SK-N-SH (cell line): ENCODE results near the gene TRIM66. TPM values are rescaled to one million over a fixed set of nuclear protein-coding genes. Genes with fewer than 3 reads are reported as not detected.

ENCODE experiments used
- CTCF ChIA-PET: fragments of 300-600, 350-600 bp; formaldehyde crosslinking; extraction: SDS; loops from one replicate; lab custom pipeline; 2021; lab: Yijun Ruan, JAX
- POLR2A ChIA-PET: fragments of 350-600 bp; sonication (Branson Sonifier 250); formaldehyde crosslinking; extraction: SDS; loops from one replicate; lab custom pipeline; 2020; ENCODE audit warnings: antibody characterized with exemption, inconsistent platforms; lab: Yijun Ruan, JAX
- DNase-seq: peaks from one replicate; pipeline ENCODE4 v3.0.0; 2012
- H2AFZ ChIP-seq: fragments of 200-600 bp; sonication (generic); 2 replicates; pipeline ENCODE4 v1.8.1; 2016; ENCODE audit warnings: antibody characterized with exemption, mild to moderate bottlenecking, low read depth
- H3F3A ChIP-seq: fragments of 200-600 bp; sonication (generic); replicated peaks from 2 replicates; pipeline ENCODE3; 2016; ENCODE audit warnings: antibody characterized with exemption, mild to moderate bottlenecking; ENCODE audit not compliant: insufficient read depth
- H3K27ac ChIP-seq, 2 experiments: fragments of 200-500 bp in 1 of 2; fragments of 200-600 bp in 1 of 2; sonication (Bioruptor generic) in 1 of 2; sonication (generic), shearing (Covaris generic) in 1 of 2; 2 replicates each; pipeline versions ENCODE4 v1.5.1 to v1.6.1; 2014 to 2016; ENCODE audit warnings: low read depth in 2 of 2, inconsistent platforms in 1 of 2, low read length in 1 of 2, mild to moderate bottlenecking in 1 of 2, mixed read lengths in 1 of 2
- H3K27me3 ChIP-seq: fragments of 200-600 bp; sonication (generic), shearing (Covaris generic); 2 replicates; pipeline ENCODE4 v1.6.1; 2016; ENCODE audit warnings: mixed run types; ENCODE audit not compliant: insufficient read depth
- H3K36me3 ChIP-seq, 2 experiments: fragments of 200-500 bp in 1 of 2; fragments of 200-600 bp in 1 of 2; sonication (Bioruptor generic) in 1 of 2; sonication (generic) in 1 of 2; replicated peaks in 1 of 2; 2 replicates each; pipeline versions ENCODE3 to v1.5.1; 2014 to 2016; ENCODE audit warnings: low read length in 1 of 2, mild to moderate bottlenecking in 1 of 2; ENCODE audit not compliant: insufficient read depth in 2 of 2, control insufficient read depth in 1 of 2
- H3K4me1 ChIP-seq, 2 experiments: fragments of 200-500 bp in 1 of 2; fragments of 200-600 bp in 1 of 2; sonication (Bioruptor generic) in 1 of 2; sonication (generic), shearing (Covaris generic) in 1 of 2; 2 replicates each; pipeline versions ENCODE4 v1.5.1 to v1.6.1; 2014 to 2016; ENCODE audit warnings: low read depth in 1 of 2, low read length in 1 of 2, mixed run types in 1 of 2; ENCODE audit not compliant: insufficient read depth in 2 of 2, control insufficient read depth in 1 of 2
- H3K4me2 ChIP-seq: fragments of 200-600 bp; sonication (generic), shearing (Covaris generic); 2 replicates; pipeline ENCODE4 v1.6.1; 2017; ENCODE audit warnings: mixed run types
- H3K4me3 ChIP-seq, 2 experiments: fragments of 200-500 bp in 1 of 2; fragments of 200-600 bp in 1 of 2; sonication (Bioruptor generic) in 1 of 2; sonication (generic), shearing (Covaris generic) in 1 of 2; 2 replicates each; pipeline versions ENCODE4 v1.5.1 to v1.8.1; 2014 to 2016; ENCODE audit warnings: low read depth in 2 of 2, inconsistent platforms in 1 of 2, low read length in 1 of 2, mild to moderate bottlenecking in 1 of 2, mixed read lengths in 1 of 2, moderate library complexity in 1 of 2
- H3K79me2 ChIP-seq: fragments of 200-600 bp; sonication (generic); 2 replicates; pipeline ENCODE4 v1.8.1; 2017; ENCODE audit warnings: mild to moderate bottlenecking; ENCODE audit not compliant: insufficient read depth
- H3K9ac ChIP-seq: fragments of 200-600 bp; sonication (generic); 2 replicates; pipeline ENCODE4 v1.6.1; 2017; ENCODE audit warnings: mixed run types
- H3K9me2 ChIP-seq: fragments of 200-600 bp; sonication (generic); 2 replicates; pipeline ENCODE4 v1.6.1; 2017; ENCODE audit warnings: mixed run types
- H3K9me3 ChIP-seq: fragments of 200-600 bp; sonication (generic); 2 replicates; pipeline ENCODE4 v1.6.1; 2017; ENCODE audit warnings: mixed run types, mild to moderate bottlenecking, moderate library complexity
- H4K20me1 ChIP-seq: fragments of 200-600 bp; sonication (generic); 2 replicates; pipeline ENCODE4 v1.6.1; 2017; ENCODE audit warnings: mild to moderate bottlenecking, mixed run types; ENCODE audit not compliant: insufficient read depth
- EP300 ChIP-seq, 2 experiments: IDR thresholded peaks; 2 replicates each; pipeline versions ENCODE4 v1.4.0 to v1.6.1; 2012; ENCODE audit warnings: borderline replicate concordance in 1 of 2, low read depth in 1 of 2, low read length in 1 of 2
- FOSL2 ChIP-seq: IDR thresholded peaks from 2 replicates; pipeline ENCODE4 v1.4.0; 2012; ENCODE audit warnings: low read depth, mild to moderate bottlenecking, moderate library complexity, borderline replicate concordance
- GABPA ChIP-seq: IDR thresholded peaks from 2 replicates; pipeline ENCODE4 v1.4.0; 2012; ENCODE audit warnings: low read depth, mild to moderate bottlenecking
- GATA2 ChIP-seq: sonication (generic); formaldehyde crosslinking; IDR thresholded peaks from 2 replicates; pipeline ENCODE4 v1.5.0; 2020; ENCODE audit warnings: mild to moderate bottlenecking, missing genetic modification reagents
- MAX ChIP-seq: IDR thresholded peaks from 2 replicates; pipeline ENCODE4 v1.4.0; 2012; ENCODE audit warnings: low read depth
- MEF2A ChIP-seq: IDR thresholded peaks from 2 replicates; pipeline ENCODE4 v1.4.0; 2012; ENCODE audit warnings: low read depth, borderline replicate concordance
- POLR2AphosphoS5 ChIP-seq: IDR thresholded peaks from 2 replicates; pipeline ENCODE4 v1.6.1; 2012; ENCODE audit warnings: low read depth, low read length
- RCOR1 ChIP-seq: fragments of 150-350 bp; IDR thresholded peaks from 2 replicates; pipeline ENCODE4 v1.6.1; 2017; ENCODE audit warnings: antibody characterized with exemption, low read length
- SIN3A ChIP-seq: IDR thresholded peaks from 2 replicates; pipeline ENCODE4 v1.6.1; 2012; ENCODE audit warnings: low read depth, mild to moderate bottlenecking, low read length, moderate library complexity, borderline replicate concordance
- SMC3 ChIP-seq: IDR thresholded peaks from 2 replicates; pipeline ENCODE4 v1.6.1; 2012; ENCODE audit warnings: low read depth, low read length, improper control_type of control experiment
- TAF1 ChIP-seq: IDR thresholded peaks from 2 replicates; pipeline ENCODE4 v1.6.1; 2012; ENCODE audit warnings: low read depth, mild to moderate bottlenecking, low read length, moderate library complexity, borderline replicate concordance
- WGBS: methylation state at CpG from one replicate; pipeline ENCODE4 v1.1.6; 2017; ENCODE audit warnings: low lambda C conversion rate; 5-methylcytosine and 5-hydroxymethylcytosine counted together
- polyA plus RNA-seq, 3 experiments: library from polyadenylated mRNA; depleted of rRNA; stranded (reverse); fragments of >200 nt; gene quantifications; 2 replicates each; pipeline ENCODE4 v1.2.3, GENCODE V29; 2012
- TF ChIP-seq, protein P1 (sequence below): IDR thresholded peaks from 2 replicates; pipeline ENCODE4 v1.4.0; 2012; ENCODE audit warnings: low read depth, borderline replicate concordance
- TF ChIP-seq, protein P2 (sequence below): IDR thresholded peaks from 2 replicates; pipeline ENCODE4; 2012

Gene TRIM66
- polyA plus RNA-seq, 1 of the 3 experiments (the other 2 are of a cell fraction): 6.4 TPM

- no peak overlapping the region for H3K4me2 ChIP-seq
- CTCF ChIA-PET: interaction anchor here (0.6 to 1.0 kb wide), 2 partner anchors 17 to 125 kb away, joined by 3 read pairs; no protein-coding TSS in a partner anchor
These were observed 98.4 kb downstream of the TRIM66 start for GRCh38 chr11:8584082-8584481.

GRCh38 chr11:8581300-8581699 is 101.2 kb downstream of the TRIM66 start:
- no peak overlapping the region for H3K27ac ChIP-seq
- peaks cover 15% of the 10 kb centered on the region for H3F3A ChIP-seq
- no peaks in the 10 kb centered on the region for H3K79me2 ChIP-seq
- 66% methylated on average over 3 of the region's 3 CpGs for WGBS
- H3K9me3 ChIP-seq: no peaks in the 10 kb centered on the region; the same call in 1 of the 2 replicates
- no peak overlapping the region for H3K4me2 ChIP-seq
- ChIA-PET CTCF (interaction anchor here (1.0 to 1.1 kb wide), 2 partner anchors 10 to 15 kb away, joined by 3 read pairs; no protein-coding TSS in a partner anchor), POLR2A (no interaction called here)
- H3K4me1 ChIP-seq: peaks cover 6% of the 10 kb centered on the region in 2 experiments; a peak in 2 of 4 replicates
- no peaks in the 10 kb centered on the region for H3K36me3 ChIP-seq
- H3K9me2 ChIP-seq: no peaks in the 10 kb centered on the region
- H4K20me1 ChIP-seq: no peaks in the 10 kb centered on the region
- TF ChIP-seq EP300 (IDR thresholded peaks at IDR 0.05; ENCODE audit: borderline replicate concordance in 1 of 2, low read depth in 1 of 2, low read length in 1 of 2) (no peak), SMC3 (no peak), GABPA (no peak), TAF1 (no peak), MAX (no peak), MEF2A (no peak), SIN3A (no peak)
- H2AFZ ChIP-seq: no peak overlapping the region
- DNase-seq: no peak
- no peak overlapping the region for H3K9ac ChIP-seq
- no peak overlapping the region for H3K4me3 ChIP-seq
- H3K27me3 ChIP-seq: no peaks in the 10 kb centered on the region

More at GRCh38 chr11:8584082-8584481, 98.4 kb downstream of the TRIM66 start:
- 47% methylated on average over 1 of the region's 1 CpG for WGBS
- no peak overlapping the region for H3K4me3 ChIP-seq
- POLR2A ChIA-PET: interaction anchor here (0.6 to 0.7 kb wide), 2 partner anchors 10 to 11 kb away, joined by 4 to 5 read pairs; partner anchors contain the start of gene STK33
- H3K9me3 ChIP-seq: no peaks in the 10 kb centered on the region
- H3K79me2 ChIP-seq: no peaks in the 10 kb centered on the region
- H3K36me3 ChIP-seq: no peaks in the 10 kb centered on the region
- H2AFZ ChIP-seq: peak overlapping the region; percentile 70; the same call in 1 of the 2 replicates
- no peaks in the 10 kb centered on the region for H3K27me3 ChIP-seq
- no peaks in the 10 kb centered on the region for H3K9me2 ChIP-seq
- no peaks in the 10 kb centered on the region for H4K20me1 ChIP-seq
- DNase-seq: no peak
- peaks cover 14% of the 10 kb centered on the region for H3F3A ChIP-seq
- H3K27ac ChIP-seq: peak overlapping the region in 1 of 2 experiments; percentile 25; a peak in 1 of 4 replicates
- peaks cover 6% of the 10 kb centered on the region in 2 experiments; a peak in 2 of 4 replicates for H3K4me1 ChIP-seq
- no peak overlapping the region for H3K9ac ChIP-seq
- TF ChIP-seq, protein P1, sequence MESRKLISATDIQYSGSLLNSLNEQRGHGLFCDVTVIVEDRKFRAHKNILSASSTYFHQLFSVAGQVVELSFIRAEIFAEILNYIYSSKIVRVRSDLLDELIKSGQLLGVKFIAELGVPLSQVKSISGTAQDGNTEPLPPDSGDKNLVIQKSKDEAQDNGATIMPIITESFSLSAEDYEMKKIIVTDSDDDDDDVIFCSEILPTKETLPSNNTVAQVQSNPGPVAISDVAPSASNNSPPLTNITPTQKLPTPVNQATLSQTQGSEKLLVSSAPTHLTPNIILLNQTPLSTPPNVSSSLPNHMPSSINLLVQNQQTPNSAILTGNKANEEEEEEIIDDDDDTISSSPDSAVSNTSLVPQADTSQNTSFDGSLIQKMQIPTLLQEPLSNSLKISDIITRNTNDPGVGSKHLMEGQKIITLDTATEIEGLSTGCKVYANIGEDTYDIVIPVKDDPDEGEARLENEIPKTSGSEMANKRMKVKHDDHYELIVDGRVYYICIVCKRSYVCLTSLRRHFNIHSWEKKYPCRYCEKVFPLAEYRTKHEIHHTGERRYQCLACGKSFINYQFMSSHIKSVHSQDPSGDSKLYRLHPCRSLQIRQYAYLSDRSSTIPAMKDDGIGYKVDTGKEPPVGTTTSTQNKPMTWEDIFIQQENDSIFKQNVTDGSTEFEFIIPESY: no peak
- TF ChIP-seq FOSL2 (no peak), GATA2 (CRISPR knock-in tag) (no peak), POLR2AphosphoS5 (no peak), RCOR1 (no peak)
- TF ChIP-seq, protein P2, sequence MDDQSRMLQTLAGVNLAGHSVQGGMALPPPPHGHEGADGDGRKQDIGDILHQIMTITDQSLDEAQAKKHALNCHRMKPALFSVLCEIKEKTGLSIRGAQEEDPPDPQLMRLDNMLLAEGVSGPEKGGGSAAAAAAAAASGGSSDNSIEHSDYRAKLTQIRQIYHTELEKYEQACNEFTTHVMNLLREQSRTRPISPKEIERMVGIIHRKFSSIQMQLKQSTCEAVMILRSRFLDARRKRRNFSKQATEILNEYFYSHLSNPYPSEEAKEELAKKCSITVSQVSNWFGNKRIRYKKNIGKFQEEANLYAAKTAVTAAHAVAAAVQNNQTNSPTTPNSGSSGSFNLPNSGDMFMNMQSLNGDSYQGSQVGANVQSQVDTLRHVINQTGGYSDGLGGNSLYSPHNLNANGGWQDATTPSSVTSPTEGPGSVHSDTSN: no peak
